SK-N-MC (cell line): ENCODE measurements around the gene MSH5.
A peak's percentile ranks its signal among the peaks of the same experiment; 100 is the strongest.

Source experiments
- DNase-seq: peaks from one replicate; pipeline ENCODE4 v3.0.0-alpha.2; 2011; ENCODE audit warnings: low read depth, low spot score
- H3K27ac ChIP-seq: fragments of 200-600 bp; sonication (generic); 2 replicates; pipeline ENCODE4 v1.5.1; 2016; ENCODE audit warnings: mixed run types
- H3K36me3 ChIP-seq: fragments of 200-600 bp; sonication (generic); 2 replicates; pipeline ENCODE4 v1.6.1; 2017; ENCODE audit warnings: antibody characterized with exemption, low read length, mixed read lengths; ENCODE audit not compliant: insufficient read depth
- H3K4me3 ChIP-seq: fragments of 200-600 bp; sonication (generic); 2 replicates; pipeline ENCODE4 v1.5.1; 2016
- H3K9ac ChIP-seq: fragments of 200-600 bp; sonication (generic); 2 replicates; pipeline ENCODE4 v1.8.0; 2017; ENCODE audit warnings: mixed run types, mixed read lengths; ENCODE audit not compliant: insufficient read length
- H3K9me3 ChIP-seq: fragments of 200-600 bp; sonication (generic); 2 replicates; pipeline ENCODE4 v1.6.1; 2017; ENCODE audit warnings: low read depth, mild to moderate bottlenecking, antibody characterized with exemption, low read length, moderate library complexity, mixed read lengths
- EZH2 ChIP-seq: fragments of 200-600 bp; sonication (generic); IDR thresholded peaks from one replicate; pipeline ENCODE4 v1.6.1; 2017; ENCODE audit warnings: antibody characterized with exemption
- FOXP2 ChIP-seq: optimal IDR thresholded peaks from 2 replicates; pipeline ENCODE3; 2011; ENCODE audit warnings: mild to moderate bottlenecking, moderate library complexity; ENCODE audit not compliant: insufficient read depth; ENCODE audit errors: extremely low read length, control extremely low read depth
- POLR2AphosphoS5 ChIP-seq: IDR thresholded peaks from 2 replicates; pipeline ENCODE4 v1.6.1; 2012; ENCODE audit warnings: mild to moderate bottlenecking, low read depth, low read length, borderline replicate concordance

MSH5 gene

GRCh38 chr6:31732029-31732428, 7.8 kb upstream of the MSH5 start:
- H3K9me3 ChIP-seq: no peaks in the 10 kb centered on the region
- peaks cover 46% of the 10 kb centered on the region for H3K36me3 ChIP-seq
- TF ChIP-seq FOXP2 (no peak), EZH2 (no peak), POLR2AphosphoS5 (no peak)
- H3K4me3 ChIP-seq: no peak overlapping the region
- H3K9ac ChIP-seq: no peak overlapping the region
- DNase-seq: no peak
- H3K27ac ChIP-seq: no peak overlapping the region

- Histone ChIP-seq H3K9me3 (no peaks in the 10 kb centered on the region), H3K4me3 (no peak overlapping the region), H3K27ac (no peak overlapping the region), H3K36me3 (peaks cover 41% of the 10 kb centered on the region), H3K9ac (no peak overlapping the region)
- DNase-seq: no peak
- TF ChIP-seq EZH2: no peak
- TF ChIP-seq POLR2AphosphoS5: no peak
- TF ChIP-seq FOXP2: no peak
These were observed 6.1 kb upstream of the MSH5 start for GRCh38 chr6:31733734-31734133.

GRCh38 chr6:31734247-31734820, 5.5 kb upstream of the MSH5 start:
- peak overlapping the region; percentile 97 for H3K4me3 ChIP-seq
- no peak for TF ChIP-seq FOXP2
- no peak for TF ChIP-seq EZH2
- TF ChIP-seq POLR2AphosphoS5: no peak
- 0 out of 2 replicates have a peak overlapping the region, but pooled peaks have one; percentile 35 for H3K27ac ChIP-seq
- peak overlapping the region; percentile 94 for H3K9ac ChIP-seq
- H3K36me3 ChIP-seq: peaks cover 41% of the 10 kb centered on the region
- no peaks in the 10 kb centered on the region for H3K9me3 ChIP-seq
- no peak for DNase-seq

GRCh38 chr6:31734821-31735406, 4.9 kb upstream of the MSH5 start:
- Histone ChIP-seq H3K9me3 (no peaks in the 10 kb centered on the region), H3K27ac (0 out of 2 replicates have a peak overlapping the region, but pooled peaks have one; percentile 35), H3K9ac (peak overlapping the region; percentile 94), H3K36me3 (peaks cover 41% of the 10 kb centered on the region), H3K4me3 (peak overlapping the region; percentile 97)
- DNase-seq: no peak
- TF ChIP-seq FOXP2 (no peak), EZH2 (no peak), POLR2AphosphoS5 (no peak)

- no peaks in the 10 kb centered on the region for H3K9me3 ChIP-seq
- H3K4me3 ChIP-seq: peak within 1 kb of the TSS; percentile 97
- H3K27ac ChIP-seq: peak within 1 kb of the TSS; percentile 98
- TF ChIP-seq EZH2 (no peak), POLR2AphosphoS5 (peak; percentile 92)
- DNase-seq: no peak
- H3K9ac ChIP-seq: peak within 1 kb of the TSS; percentile 94
- peaks cover 38% of the 10 kb centered on the region for H3K36me3 ChIP-seq
These were observed 3.6 kb upstream of the MSH5 start, which contains the start of gene CLIC1 for GRCh38 chr6:31736021-31736767. CLIC1 (minus strand) TSS chr6:31736530; CDS start chr6:31736300, 230 bp downstream.

GRCh38 chr6:31736768-31737314, 3.0 kb upstream of the MSH5 start:
- Histone ChIP-seq H3K9ac (peak overlapping the region; percentile 94), H3K9me3 (no peaks in the 10 kb centered on the region), H3K36me3 (peaks cover 38% of the 10 kb centered on the region), H3K27ac (peak overlapping the region; percentile 98), H3K4me3 (peak overlapping the region; percentile 97)
- no peak for DNase-seq
- TF ChIP-seq FOXP2: no peak
- no peak for TF ChIP-seq POLR2AphosphoS5
- TF ChIP-seq EZH2: no peak

- H3K27ac ChIP-seq: peak overlapping the region; percentile 98
- no peak for DNase-seq
- peaks cover 38% of the 10 kb centered on the region for H3K36me3 ChIP-seq
- H3K9me3 ChIP-seq: no peaks in the 10 kb centered on the region
- H3K4me3 ChIP-seq: peak overlapping the region; percentile 72
- peak overlapping the region; percentile 74 for H3K9ac ChIP-seq
- TF ChIP-seq FOXP2: no peak
These were observed 2.4 kb upstream of the MSH5 start for GRCh38 chr6:31737315-31737990.
